SK-N-SH treated with all-trans-retinoic acid at 6 μM for 48 hours (cell line): ENCODE data around the gene ACOX3.

Experiments used
- ATAC-seq: fragments of 200-7000 bp; cut with Tn5 transposase; 3 replicates; pipeline ENCODE4 v1.9.1; 2020; ENCODE audit warnings: mild to moderate bottlenecking, moderate library complexity
- ARNTL ChIP-seq: fragments of 450-650 bp; formaldehyde crosslinking; IDR thresholded peaks from 2 replicates; pipeline ENCODE4 v1.5.0; 2020; ENCODE audit warnings: low read depth, mild to moderate bottlenecking, moderate library complexity, borderline replicate concordance
- BACH2 ChIP-seq: fragments of 250-450 bp; sonication (Bioruptor Pico); IDR thresholded peaks from 2 replicates; pipeline ENCODE4 v1.9.0; 2021; ENCODE audit warnings: mild to moderate bottlenecking, borderline replicate concordance
- CREB5 ChIP-seq: fragments of 250-450 bp; sonication (Bioruptor Pico); IDR thresholded peaks from 2 replicates; pipeline ENCODE4 v1.5.1; 2020; ENCODE audit warnings: low read depth, mild to moderate bottlenecking, moderate library complexity
- CSDC2 ChIP-seq: fragments of 250-450 bp; sonication (Bioruptor Pico); IDR thresholded peaks from 2 replicates; pipeline ENCODE4 v1.5.0; 2020; ENCODE audit warnings: mild to moderate bottlenecking, moderate library complexity
- ESRRG ChIP-seq: fragments of 250-450 bp; sonication (Bioruptor Pico); IDR thresholded peaks from 2 replicates; pipeline ENCODE4 v1.6.1; 2021; ENCODE audit warnings: mild to moderate bottlenecking
- GLIS3 ChIP-seq: fragments of 250-450 bp; sonication (Bioruptor Pico); IDR thresholded peaks from 2 replicates; pipeline ENCODE4 v1.5.0; 2020; ENCODE audit warnings: mild to moderate bottlenecking, moderate library complexity
- ISL1 ChIP-seq: fragments of 250-450 bp; sonication (Bioruptor Pico); IDR thresholded peaks from 2 replicates; pipeline ENCODE4 v2.1.2; 2022; ENCODE audit warnings: mild to moderate bottlenecking, moderate library complexity
- OSR1 ChIP-seq: fragments of 250-450 bp; sonication (Bioruptor Pico); IDR thresholded peaks from 2 replicates; pipeline ENCODE4 v1.8.0; 2022; ENCODE audit warnings: moderate library complexity, mild to moderate bottlenecking, inconsistent platforms
- PPARA ChIP-seq: fragments of 250-450 bp; sonication (Bioruptor Pico); IDR thresholded peaks from 2 replicates; pipeline ENCODE4 v1.5.0; 2020; ENCODE audit warnings: mild to moderate bottlenecking, borderline replicate concordance
- RARB ChIP-seq: fragments of 250-450 bp; sonication (Bioruptor Pico); IDR thresholded peaks from 2 replicates; pipeline ENCODE4 v1.8.0; 2021; ENCODE audit warnings: mild to moderate bottlenecking, moderate library complexity
- SNAI2 ChIP-seq: fragments of 250-450 bp; sonication (Bioruptor Pico); IDR thresholded peaks from 2 replicates; pipeline ENCODE4 v1.5.0; 2020; ENCODE audit warnings: mild to moderate bottlenecking, moderate library complexity
- TCF4 ChIP-seq: fragments of 250-450 bp; sonication (Bioruptor Pico); IDR thresholded peaks from 2 replicates; pipeline ENCODE4 v1.8.0; 2021; ENCODE audit warnings: mild to moderate bottlenecking, moderate library complexity, borderline replicate concordance
- TOX ChIP-seq: fragments of 250-450 bp; sonication (Bioruptor Pico); IDR thresholded peaks from 2 replicates; pipeline ENCODE4 v1.8.0; 2021; ENCODE audit warnings: mild to moderate bottlenecking, moderate library complexity, borderline replicate concordance
- ZFP3 ChIP-seq: fragments of 250-450 bp; sonication (Bioruptor Pico); IDR thresholded peaks from 2 replicates; pipeline ENCODE4 v1.5.0; 2020; ENCODE audit warnings: mild to moderate bottlenecking, moderate library complexity
- ZFP30 ChIP-seq: fragments of 450-650 bp; formaldehyde crosslinking; IDR thresholded peaks from 2 replicates; pipeline ENCODE4 v1.5.0; 2022; ENCODE audit warnings: mild to moderate bottlenecking, moderate library complexity
- ZNF565 ChIP-seq: fragments of 450-650 bp; formaldehyde crosslinking; conservative IDR thresholded peaks from 2 replicates; pipeline ENCODE4 v1.5.0; 2020; ENCODE audit warnings: low read depth, mild to moderate bottlenecking, moderate library complexity
- ZNF70 ChIP-seq: fragments of 450-650 bp; formaldehyde crosslinking; IDR thresholded peaks from 2 replicates; pipeline ENCODE4 v1.5.0; 2020; ENCODE audit warnings: mild to moderate bottlenecking, moderate library complexity
- ZNF8 ChIP-seq: fragments of 450-650 bp; formaldehyde crosslinking; IDR thresholded peaks from 2 replicates; pipeline ENCODE4 v1.5.0; 2020; ENCODE audit warnings: mild to moderate bottlenecking, moderate library complexity
- TF ChIP-seq, protein P1 (sequence below): fragments of 250-450 bp; sonication (Bioruptor Pico); IDR thresholded peaks from 2 replicates; pipeline ENCODE4 v1.5.0; 2020; ENCODE audit warnings: mild to moderate bottlenecking, moderate library complexity
- TF ChIP-seq, protein P2 (sequence below): fragments of 250-450 bp; sonication (Bioruptor Pico); IDR thresholded peaks from 2 replicates; pipeline ENCODE4 v1.5.1; 2021; ENCODE audit warnings: mild to moderate bottlenecking, moderate library complexity

The ACOX3 gene

GRCh38 chr4:8365951-8366350 is 74.6 kb downstream of the ACOX3 start (continued):
- no peak for TF ChIP-seq TCF4 (CRISPR knock-in tag)
- no peak for TF ChIP-seq ZNF565
- TF ChIP-seq ISL1 (CRISPR knock-in tag), result no peak
- TF ChIP-seq, all 23 proteins: peak for 0

DNA sequence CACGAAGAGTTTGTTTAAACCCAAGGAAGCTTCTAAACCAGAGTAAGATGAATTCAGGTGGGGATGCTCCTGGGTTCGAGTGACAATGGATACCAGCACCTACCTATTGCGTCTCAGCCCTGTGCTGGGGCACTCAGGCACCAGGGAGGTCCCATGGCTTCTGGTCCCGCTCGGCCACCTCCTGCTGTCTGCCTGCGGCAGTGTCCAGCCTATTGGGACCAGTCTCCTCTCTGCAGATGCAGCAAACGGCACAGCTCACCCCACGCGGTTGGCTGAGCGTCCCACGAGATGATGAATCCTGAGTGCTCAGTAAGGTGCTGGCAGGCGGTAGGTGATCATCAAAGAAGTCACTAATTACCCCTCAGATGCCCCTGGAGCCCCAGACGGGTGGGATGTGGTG is 75.2 kb downstream of the ACOX3 start:
- ATAC-seq, result no peak
- TF ChIP-seq OSR1 (CRISPR knock-in tag), result no peak
- TF ChIP-seq PPARA (CRISPR knock-in tag), result no peak
- TF ChIP-seq TOX (CRISPR knock-in tag), result no peak

- ATAC-seq, result no peak
- TF ChIP-seq ZFP3 (no peak), TCF4 (CRISPR knock-in tag) (no peak), TOX (CRISPR knock-in tag) (no peak), RARB (CRISPR knock-in tag) (no peak), ARNTL (CRISPR knock-in tag) (no peak), BACH2 (CRISPR knock-in tag) (no peak), ZFP30 (no peak), PPARA (CRISPR knock-in tag) (no peak), GLIS3 (CRISPR knock-in tag) (no peak), ZNF8 (CRISPR knock-in tag) (no peak)
- TF ChIP-seq, protein P1, sequence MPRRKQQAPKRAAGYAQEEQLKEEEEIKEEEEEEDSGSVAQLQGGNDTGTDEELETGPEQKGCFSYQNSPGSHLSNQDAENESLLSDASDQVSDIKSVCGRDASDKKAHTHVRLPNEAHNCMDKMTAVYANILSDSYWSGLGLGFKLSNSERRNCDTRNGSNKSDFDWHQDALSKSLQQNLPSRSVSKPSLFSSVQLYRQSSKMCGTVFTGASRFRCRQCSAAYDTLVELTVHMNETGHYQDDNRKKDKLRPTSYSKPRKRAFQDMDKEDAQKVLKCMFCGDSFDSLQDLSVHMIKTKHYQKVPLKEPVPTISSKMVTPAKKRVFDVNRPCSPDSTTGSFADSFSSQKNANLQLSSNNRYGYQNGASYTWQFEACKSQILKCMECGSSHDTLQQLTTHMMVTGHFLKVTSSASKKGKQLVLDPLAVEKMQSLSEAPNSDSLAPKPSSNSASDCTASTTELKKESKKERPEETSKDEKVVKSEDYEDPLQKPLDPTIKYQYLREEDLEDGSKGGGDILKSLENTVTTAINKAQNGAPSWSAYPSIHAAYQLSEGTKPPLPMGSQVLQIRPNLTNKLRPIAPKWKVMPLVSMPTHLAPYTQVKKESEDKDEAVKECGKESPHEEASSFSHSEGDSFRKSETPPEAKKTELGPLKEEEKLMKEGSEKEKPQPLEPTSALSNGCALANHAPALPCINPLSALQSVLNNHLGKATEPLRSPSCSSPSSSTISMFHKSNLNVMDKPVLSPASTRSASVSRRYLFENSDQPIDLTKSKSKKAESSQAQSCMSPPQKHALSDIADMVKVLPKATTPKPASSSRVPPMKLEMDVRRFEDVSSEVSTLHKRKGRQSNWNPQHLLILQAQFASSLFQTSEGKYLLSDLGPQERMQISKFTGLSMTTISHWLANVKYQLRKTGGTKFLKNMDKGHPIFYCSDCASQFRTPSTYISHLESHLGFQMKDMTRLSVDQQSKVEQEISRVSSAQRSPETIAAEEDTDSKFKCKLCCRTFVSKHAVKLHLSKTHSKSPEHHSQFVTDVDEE (CRISPR knock-in tag), result no peak
- TF ChIP-seq, protein P2, sequence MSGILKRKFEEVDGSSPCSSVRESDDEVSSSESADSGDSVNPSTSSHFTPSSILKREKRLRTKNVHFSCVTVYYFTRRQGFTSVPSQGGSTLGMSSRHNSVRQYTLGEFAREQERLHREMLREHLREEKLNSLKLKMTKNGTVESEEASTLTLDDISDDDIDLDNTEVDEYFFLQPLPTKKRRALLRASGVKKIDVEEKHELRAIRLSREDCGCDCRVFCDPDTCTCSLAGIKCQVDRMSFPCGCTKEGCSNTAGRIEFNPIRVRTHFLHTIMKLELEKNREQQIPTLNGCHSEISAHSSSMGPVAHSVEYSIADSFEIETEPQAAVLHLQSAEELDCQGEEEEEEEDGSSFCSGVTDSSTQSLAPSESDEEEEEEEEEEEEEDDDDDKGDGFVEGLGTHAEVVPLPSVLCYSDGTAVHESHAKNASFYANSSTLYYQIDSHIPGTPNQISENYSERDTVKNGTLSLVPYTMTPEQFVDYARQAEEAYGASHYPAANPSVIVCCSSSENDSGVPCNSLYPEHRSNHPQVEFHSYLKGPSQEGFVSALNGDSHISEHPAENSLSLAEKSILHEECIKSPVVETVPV (CRISPR knock-in tag), result no peak
Observed at GRCh38 chr4:8364848-8365350, 75.6 kb downstream of the ACOX3 start.

DNA sequence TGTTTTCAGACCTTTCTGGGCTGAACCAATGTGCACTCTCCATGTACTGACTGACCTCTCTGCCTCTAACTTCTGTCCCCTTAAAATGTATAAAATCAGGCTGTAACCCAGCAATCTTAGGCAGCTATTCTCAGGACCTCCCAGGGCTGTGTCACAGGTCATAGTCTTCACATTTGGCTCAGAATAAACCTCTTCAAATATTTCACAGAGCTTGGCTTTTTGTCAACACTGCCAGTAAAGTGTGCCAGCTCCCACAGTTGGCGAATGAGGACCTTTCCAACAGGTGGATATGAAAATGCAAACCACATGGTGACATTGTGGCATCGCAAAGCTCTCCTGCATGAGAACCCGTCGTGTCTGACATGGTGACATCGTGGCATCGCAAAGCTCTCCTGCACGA is 76.4 kb downstream of the ACOX3 start:
- no peak for TF ChIP-seq TOX (CRISPR knock-in tag)
- no peak for TF ChIP-seq ESRRG (CRISPR knock-in tag)
- no peak for TF ChIP-seq CSDC2
- TF ChIP-seq ZFP30, result no peak
- TF ChIP-seq, all 23 proteins: peak for 0
- no peak for ATAC-seq

GRCh38 chr4:8362483-8362882 is 78.0 kb downstream of the ACOX3 start:
- ATAC-seq, result no peak
- TF ChIP-seq ZNF70 (CRISPR knock-in tag) (no peak), ZNF565 (no peak), PPARA (CRISPR knock-in tag) (no peak), TCF4 (CRISPR knock-in tag) (no peak), CSDC2 (no peak), GLIS3 (CRISPR knock-in tag) (no peak), SNAI2 (CRISPR knock-in tag) (no peak), RARB (CRISPR knock-in tag) (no peak), CREB5 (CRISPR knock-in tag) (no peak), ZNF8 (CRISPR knock-in tag) (no peak)

- TF ChIP-seq OSR1 (CRISPR knock-in tag) (no peak), BACH2 (CRISPR knock-in tag) (no peak)
- TF ChIP-seq, protein P2 (CRISPR knock-in tag), result no peak
- ATAC-seq, result no peak
Observed at GRCh38 chr4:8359193-8359592, 81.3 kb downstream of the ACOX3 start.
